ENCODE data around the gene RPH3AL. TPM values are rescaled to one million over a fixed set of nuclear protein-coding genes. Genes with fewer than 3 reads are reported as not detected.

Gene RPH3AL
- total and polyA plus RNA-seq, 2 of the 8 experiments (the other 6 are each of a cell fraction or from before 2014, with no cell fraction given), result 5.6 to 5.8 TPM

- ChIA-PET CTCF (ENCODE audit: partially characterized antibody) (interaction anchor here (1.0 kb wide), 1 partner anchor 21 kb away, joined by 3 read pairs; no protein-coding TSS in a partner anchor), POLR2A (ENCODE audit: partially characterized antibody) (no interaction called here)
- Histone ChIP-seq H2AFZ (ENCODE audit: low read length) (no peak overlapping the region), H2BK5ac (ENCODE audit: low read depth, low read length) (no peak overlapping the region), H3K9ac (replicated peaks in 1 of 4; ENCODE audit: extremely low read depth in 1 of 4, low read depth in 3 of 4, low read length in 3 of 4) (no peak overlapping the region), H3K36me3 (ENCODE audit: control insufficient read depth in 2 of 4, insufficient read depth in 4 of 4, low read length in 3 of 4) (no peaks in the 10 kb centered on the region), H3K9me3 (ENCODE audit: insufficient read depth in 2 of 2, low read depth in 1 of 2, low read length in 1 of 2) (peaks cover 3 to 19% of the 10 kb centered on the region in 2 experiments; a peak in 2 of 4 replicates), H3K79me1 (ENCODE audit: low read depth, low read length) (no peaks in the 10 kb centered on the region), H3K23me2 (ENCODE audit: low read depth, low read length) (no peaks in the 10 kb centered on the region), H3K56ac (replicated peaks; ENCODE audit: insufficient read length, low read depth, low read length) (no peak overlapping the region), H2BK15ac (ENCODE audit: low read length) (no peak overlapping the region), H3K4ac (replicated peaks; ENCODE audit: insufficient read length, low read depth, low read length) (no peak overlapping the region), H2AK5ac (ENCODE audit: low read depth, low read length) (no peak overlapping the region), H2BK20ac (ENCODE audit: low read length) (no peak overlapping the region), H3K4me1 (replicated peaks in 1 of 4; ENCODE audit: control insufficient read depth in 3 of 4, insufficient read depth in 4 of 4, low read length in 3 of 4) (peaks cover 0 to 4% (median under 1%) of the 10 kb centered on the region in 4 experiments; a peak in 3 of 7 replicates), H4K5ac (ENCODE audit: insufficient read length, low read depth, low read length) (no peak overlapping the region), H3K14ac (ENCODE audit: insufficient read length) (no peak overlapping the region), H3K23ac (ENCODE audit: insufficient read length) (no peak overlapping the region), H3K27me3 (replicated peaks in 1 of 4; ENCODE audit: control insufficient read depth in 3 of 4, extremely low read depth in 1 of 4, insufficient read depth in 3 of 4, low read length in 3 of 4) (no peaks in the 10 kb centered on the region), H4K8ac (ENCODE audit: extremely low read depth, insufficient read depth, low read length) (peak overlapping the region; percentile 38; the same call in 1 of the 2 replicates), H4K91ac (replicated peaks; ENCODE audit: insufficient read length, low read length) (no peak overlapping the region), H2BK120ac (replicated peaks; ENCODE audit: low read depth, low read length) (no peak overlapping the region), H3K4me3 (ENCODE audit: extremely low read depth in 1 of 4, insufficient read depth in 2 of 4, low read depth in 3 of 4, low read length in 4 of 4) (no peak overlapping the region), H2BK12ac (ENCODE audit: low read depth, low read length) (no peak overlapping the region), H4K20me1 (replicated peaks in 1 of 2; ENCODE audit: control insufficient read depth in 1 of 2, insufficient read depth in 2 of 2, low read length in 2 of 2) (no peaks in the 10 kb centered on the region), H3K18ac (ENCODE audit: extremely low read depth, low read length) (no peak overlapping the region), H3K4me2 (ENCODE audit: insufficient read depth in 1 of 2, low read depth in 2 of 2, low read length in 2 of 2) (no peak overlapping the region), H3K79me2 (ENCODE audit: control insufficient read depth in 1 of 2, insufficient read depth in 2 of 2, low read length in 2 of 2) (no peaks in the 10 kb centered on the region), H3K27ac (ENCODE audit: low read depth, low read length) (no peak overlapping the region; the same call in 1 of the 2 replicates)
- DNase-seq (ENCODE audit: low read depth in 1 of 2, low spot score in 2 of 2), result no peak
- WGBS, 2 experiments (ENCODE audit: extremely low coverage in 1 of 2, insufficient coverage in 1 of 2, insufficient read length in 1 of 2, insufficient replicate concordance in 2 of 2, low coverage in 1 of 2, low lambda C conversion rate in 2 of 2, missing lambda C conversion rate in 1 of 2), result 86% methylated on average over 14 of the region's 14 CpGs; no CpG with 5 or more reads in 1 of the 2 experiments
- no peak for TF ChIP-seq GTF2F1 (IDR thresholded peaks at IDR 0.05; ENCODE audit: borderline replicate concordance, low read depth, low read length)
- TF ChIP-seq SIN3A (conservative IDR thresholded peaks at IDR 0.05 in 1 of 2, IDR thresholded peaks at IDR 0.05 in 1 of 2; ENCODE audit: low read depth in 1 of 2, low read length in 2 of 2), result no peak
- no peak for TF ChIP-seq SUZ12 (IDR thresholded peaks at IDR 0.05; ENCODE audit: low read length)
- TF ChIP-seq BACH1 (IDR thresholded peaks at IDR 0.05; ENCODE audit: low read length), result no peak
- no peak for TF ChIP-seq KDM1A (IDR thresholded peaks at IDR 0.05; ENCODE audit: borderline replicate concordance, low read length)
- no peak for TF ChIP-seq RXRA (IDR thresholded peaks at IDR 0.05; ENCODE audit: insufficient read depth, low read depth, low read length)
- FAIRE-seq, result no peak
Observed at GRCh38 chr17:357644-358043, 5.0 kb upstream of the RPH3AL start.

Data from H1 (cell line).